Astrocyte (in vitro differentiated cells and primary cell): ENCODE measurements around the gene TEF. TPM values are rescaled to one million over a fixed set of nuclear protein-coding genes. Genes with fewer than 3 reads are reported as not detected.

ENCODE experiments used
- DNase-seq: peaks from one replicate; pipeline ENCODE4 v3.0.0-alpha.2; 2010; ENCODE audit warnings: low read depth
- FAIRE-seq: peaks from 2 replicates; lab custom pipeline; 2011; peaks lifted over from hg19 to GRCh38; lab: Jason Lieb, UNC
- H2AFZ ChIP-seq: 2 replicates; pipeline ENCODE4 v1.6.0; 2012; ENCODE audit warnings: low read depth, low read length, inconsistent platforms
- H3K27ac ChIP-seq: 2 replicates; pipeline ENCODE4 v1.5.1; 2011; ENCODE audit warnings: low read depth, low read length, inconsistent platforms
- H3K27me3 ChIP-seq: 2 replicates; pipeline ENCODE4 v1.6.0; 2011; ENCODE audit warnings: low read length, inconsistent platforms; ENCODE audit not compliant: insufficient read depth
- H3K36me3 ChIP-seq: 2 replicates; pipeline ENCODE4 v1.5.1; 2011; ENCODE audit warnings: low read length, inconsistent platforms; ENCODE audit not compliant: insufficient read depth
- H3K4me1 ChIP-seq: 2 replicates; pipeline ENCODE4 v1.5.1; 2011; ENCODE audit warnings: low read length, inconsistent platforms; ENCODE audit not compliant: insufficient read depth
- H3K4me2 ChIP-seq: 2 replicates; pipeline ENCODE4 v1.6.0; 2012; ENCODE audit warnings: low read length, inconsistent platforms
- H3K4me3 ChIP-seq: 2 replicates; pipeline ENCODE4 v1.5.1; 2011; ENCODE audit warnings: low read depth, mild to moderate bottlenecking, low read length, inconsistent platforms; ENCODE audit not compliant: insufficient read depth
- H3K79me2 ChIP-seq: 2 replicates; pipeline ENCODE4 v1.6.0; 2012; ENCODE audit warnings: mild to moderate bottlenecking, low read length, inconsistent platforms; ENCODE audit not compliant: insufficient read depth
- H3K9ac ChIP-seq: 2 replicates; pipeline ENCODE4 v1.6.0; 2012; ENCODE audit warnings: mild to moderate bottlenecking, low read length, inconsistent platforms
- H3K9me3 ChIP-seq: 2 replicates; pipeline ENCODE4 v1.5.1; 2012; ENCODE audit warnings: low read depth, mild to moderate bottlenecking, low read length, inconsistent platforms; ENCODE audit not compliant: insufficient read depth
- H4K20me1 ChIP-seq: 2 replicates; pipeline ENCODE4 v1.6.0; 2012; ENCODE audit warnings: low read length, inconsistent platforms; ENCODE audit not compliant: insufficient read depth
- H3K27ac Mint-ChIP-seq: one replicate; pipeline ENCODE4 v1.8.0; 2021; ENCODE audit warnings: mild to moderate bottlenecking, mixed read lengths; ENCODE audit not compliant: unreplicated experiment
- H3K27me3 Mint-ChIP-seq: one replicate; pipeline ENCODE4 v1.8.0; 2021; ENCODE audit warnings: low read depth, mixed read lengths; ENCODE audit not compliant: unreplicated experiment
- H3K36me3 Mint-ChIP-seq: one replicate; pipeline ENCODE4 v1.8.0; 2021; ENCODE audit warnings: low read depth, mixed read lengths; ENCODE audit not compliant: unreplicated experiment
- H3K4me1 Mint-ChIP-seq: one replicate; pipeline ENCODE4 v1.8.0; 2021; ENCODE audit warnings: low read depth, mixed read lengths; ENCODE audit not compliant: unreplicated experiment
- H3K4me3 Mint-ChIP-seq: one replicate; pipeline ENCODE4 v1.8.0; 2021; ENCODE audit warnings: mild to moderate bottlenecking, moderate library complexity, mixed read lengths; ENCODE audit not compliant: unreplicated experiment
- H3K9me3 Mint-ChIP-seq: one replicate; pipeline ENCODE4 v1.8.0; 2021; ENCODE audit warnings: mild to moderate bottlenecking, mixed read lengths; ENCODE audit not compliant: unreplicated experiment
- CTCF ChIP-seq: IDR thresholded peaks from 2 replicates; pipeline ENCODE4 v1.5.1; 2011; ENCODE audit warnings: low read depth, mild to moderate bottlenecking, inconsistent platforms, low read length, moderate library complexity; ENCODE audit not compliant: insufficient read depth
- EZH2 ChIP-seq: IDR thresholded peaks from 2 replicates; pipeline ENCODE4 v1.6.1; 2012; ENCODE audit warnings: mild to moderate bottlenecking, low read length, inconsistent platforms; ENCODE audit not compliant: insufficient read depth
- total RNA-seq: library from RNA; stranded (reverse); gene quantifications from 2 replicates; pipeline ENCODE4 v1.2.1, GENCODE V29; 2021

The TEF gene
- total RNA-seq, 1 donor from 2014 or later, result 6.3 TPM

- H3K4me3 Mint-ChIP-seq, result no peak overlapping the region
- H3K27me3 Mint-ChIP-seq, result no peaks in the 10 kb centered on the region
- Histone ChIP-seq H4K20me1 (no peaks in the 10 kb centered on the region), H3K4me2 (no peak overlapping the region), H3K9ac (no peak overlapping the region), H2AFZ (no peak overlapping the region), H3K4me3 (no peak overlapping the region), H3K4me1 (no peaks in the 10 kb centered on the region), H3K27ac (no peak overlapping the region), H3K27me3 (no peaks in the 10 kb centered on the region), H3K36me3 (peaks cover 4% of the 10 kb centered on the region), H3K9me3 (no peaks in the 10 kb centered on the region), H3K79me2 (no peaks in the 10 kb centered on the region)
- H3K9me3 Mint-ChIP-seq, result no peaks in the 10 kb centered on the region
- H3K4me1 Mint-ChIP-seq, result peaks cover 2% of the 10 kb centered on the region
- no peak overlapping the region for H3K27ac Mint-ChIP-seq
- H3K36me3 Mint-ChIP-seq, result peaks cover 15% of the 10 kb centered on the region
- no peak for TF ChIP-seq EZH2
- no peak for TF ChIP-seq CTCF
- DNase-seq (no peak), FAIRE-seq (no peak)
Measured at GRCh38 chr22:41338614-41339212, 43.0 kb upstream of the TEF start.

- no peaks in the 10 kb centered on the region for H3K79me2 ChIP-seq
- no peak overlapping the region for H3K4me3 ChIP-seq
- Mint-ChIP-seq H3K9me3 (no peaks in the 10 kb centered on the region), H3K36me3 (peaks cover 15% of the 10 kb centered on the region), H3K27ac (no peak overlapping the region), H3K4me3 (no peak overlapping the region), H3K4me1 (peaks cover 2% of the 10 kb centered on the region), H3K27me3 (no peaks in the 10 kb centered on the region)
- peaks cover 5% of the 10 kb centered on the region for H3K36me3 ChIP-seq
- no peak overlapping the region for H3K27ac ChIP-seq
- no peaks in the 10 kb centered on the region for H3K27me3 ChIP-seq
- no peak for TF ChIP-seq EZH2
- TF ChIP-seq CTCF, result no peak
- DNase-seq (no peak), FAIRE-seq (no peak)
- H2AFZ ChIP-seq, result no peak overlapping the region
- no peaks in the 10 kb centered on the region for H4K20me1 ChIP-seq
- H3K4me2 ChIP-seq, result no peak overlapping the region
- H3K9ac ChIP-seq, result no peak overlapping the region
- no peaks in the 10 kb centered on the region for H3K4me1 ChIP-seq
- no peaks in the 10 kb centered on the region for H3K9me3 ChIP-seq
Measured at GRCh38 chr22:41339823-41340222, 41.9 kb upstream of the TEF start.

GRCh38 chr22:41340357-41340756 lies 41.4 kb upstream of the TEF start:
- Histone ChIP-seq H3K27ac (no peak overlapping the region), H3K36me3 (peaks cover 3% of the 10 kb centered on the region), H2AFZ (no peak overlapping the region), H4K20me1 (no peaks in the 10 kb centered on the region), H3K4me1 (no peaks in the 10 kb centered on the region), H3K9ac (no peak overlapping the region), H3K4me3 (no peak overlapping the region), H3K27me3 (no peaks in the 10 kb centered on the region), H3K9me3 (no peaks in the 10 kb centered on the region), H3K4me2 (no peak overlapping the region), H3K79me2 (no peaks in the 10 kb centered on the region)
- no peaks in the 10 kb centered on the region for H3K9me3 Mint-ChIP-seq
- H3K27ac Mint-ChIP-seq, result no peak overlapping the region
- DNase-seq (no peak), FAIRE-seq (no peak)
- H3K27me3 Mint-ChIP-seq, result no peaks in the 10 kb centered on the region
- peaks cover 2% of the 10 kb centered on the region for H3K4me1 Mint-ChIP-seq
- TF ChIP-seq EZH2 (no peak), CTCF (no peak)
- H3K4me3 Mint-ChIP-seq, result no peak overlapping the region
- H3K36me3 Mint-ChIP-seq, result peaks cover 10% of the 10 kb centered on the region
